Measurements from ENCODE around the gene GCH1.

- TF ChIP-seq, protein P1, sequence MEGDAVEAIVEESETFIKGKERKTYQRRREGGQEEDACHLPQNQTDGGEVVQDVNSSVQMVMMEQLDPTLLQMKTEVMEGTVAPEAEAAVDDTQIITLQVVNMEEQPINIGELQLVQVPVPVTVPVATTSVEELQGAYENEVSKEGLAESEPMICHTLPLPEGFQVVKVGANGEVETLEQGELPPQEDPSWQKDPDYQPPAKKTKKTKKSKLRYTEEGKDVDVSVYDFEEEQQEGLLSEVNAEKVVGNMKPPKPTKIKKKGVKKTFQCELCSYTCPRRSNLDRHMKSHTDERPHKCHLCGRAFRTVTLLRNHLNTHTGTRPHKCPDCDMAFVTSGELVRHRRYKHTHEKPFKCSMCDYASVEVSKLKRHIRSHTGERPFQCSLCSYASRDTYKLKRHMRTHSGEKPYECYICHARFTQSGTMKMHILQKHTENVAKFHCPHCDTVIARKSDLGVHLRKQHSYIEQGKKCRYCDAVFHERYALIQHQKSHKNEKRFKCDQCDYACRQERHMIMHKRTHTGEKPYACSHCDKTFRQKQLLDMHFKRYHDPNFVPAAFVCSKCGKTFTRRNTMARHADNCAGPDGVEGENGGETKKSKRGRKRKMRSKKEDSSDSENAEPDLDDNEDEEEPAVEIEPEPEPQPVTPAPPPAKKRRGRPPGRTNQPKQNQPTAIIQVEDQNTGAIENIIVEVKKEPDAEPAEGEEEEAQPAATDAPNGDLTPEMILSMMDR (IDR thresholded peaks at IDR 0.05) = no peak
- no peak for TF ChIP-seq POLR2A (IDR thresholded peaks at IDR 0.05)
Measured at GRCh38 chr14:54823757-54824549, 78.7 kb downstream of the GCH1 start.

Measured in lower leg skin (tissue), 3 donors.